Renal cortex interstitium (tissue), 11 donors: Measurements from ENCODE around the gene CHRNA9. TPM values are rescaled to one million over a fixed set of nuclear protein-coding genes. Genes with fewer than 3 reads are reported as not detected.
A peak's percentile ranks its signal among the peaks of the same experiment; 100 is the strongest.

Experiments
- DNase-seq, 11 donors: peaks; one replicate each; pipeline ENCODE4 v3.0.0-alpha.2; 2013; ENCODE audit warnings: low read depth in 9 of 11, low spot score in 4 of 11; ENCODE audit errors: extremely low read depth in 1 of 11
- polyA plus RNA-seq, 3 donors: library from polyadenylated mRNA; unstranded; fragments of 120-200 nt; gene quantifications; one replicate each; pipeline ENCODE4 v1.2.1, GENCODE V29; 2013; ENCODE audit not compliant: insufficient read length in 3 of 3

CHRNA9 gene
- polyA plus RNA-seq, 3 donors, result 0.82 to 2.1 (median 1.7) TPM

DNA sequence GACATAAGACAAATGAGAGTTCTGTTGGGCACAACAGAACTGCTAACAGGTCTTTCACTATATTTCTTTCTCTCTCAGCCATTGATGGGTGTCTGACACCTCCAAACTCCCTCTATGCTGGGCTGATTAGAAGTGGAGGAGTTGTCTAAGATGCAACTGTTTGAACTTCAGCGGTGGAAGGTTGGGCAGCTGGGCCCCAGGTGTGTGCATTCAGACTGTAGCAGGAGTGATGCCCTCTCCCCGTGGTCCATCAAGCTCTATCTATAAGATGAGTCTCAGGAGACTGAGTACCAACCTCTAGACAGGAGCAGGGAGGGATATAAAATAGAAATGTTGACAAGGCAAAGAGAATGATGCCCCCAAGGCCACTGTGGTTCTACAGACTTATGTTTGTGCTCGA lies 28.2 kb upstream of the CHRNA9 start:
- DNase-seq, result no peak

GRCh38 chr4:40307627-40308497 lies 27.3 kb upstream of the CHRNA9 start:
- no peak for DNase-seq

DNA sequence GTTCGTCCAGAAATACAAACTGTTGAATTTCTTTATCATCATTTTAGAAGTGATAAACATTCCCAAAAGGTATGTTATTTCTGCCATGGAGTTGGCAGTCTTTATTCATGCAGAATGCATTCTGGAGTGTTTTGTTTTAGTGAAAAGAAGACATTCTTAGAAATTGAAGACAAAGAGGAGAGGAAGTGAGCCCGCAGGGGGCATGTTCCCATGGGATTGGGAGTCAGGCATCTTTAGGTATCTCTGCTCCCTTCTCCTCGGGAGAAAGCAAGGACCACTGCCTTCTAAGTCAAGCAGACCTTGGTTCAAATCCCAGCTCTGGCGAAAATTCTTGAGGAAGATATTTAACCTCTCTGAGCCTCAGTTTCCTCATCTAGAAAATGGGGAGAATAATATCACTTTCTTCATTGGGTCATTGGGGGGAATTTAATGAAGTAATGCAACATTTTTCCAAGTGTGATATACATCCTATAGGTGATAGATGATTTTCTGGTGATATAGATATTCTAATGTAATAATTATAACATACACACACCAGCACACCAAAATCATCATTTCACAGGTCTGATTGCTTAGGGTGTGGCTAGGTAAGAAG lies 26.5 kb upstream of the CHRNA9 start:
- no peak for DNase-seq

- peak; percentile 70 to 88 (median 83) for DNase-seq
Measured at GRCh38 chr4:40309250-40309774, 25.8 kb upstream of the CHRNA9 start.

DNA sequence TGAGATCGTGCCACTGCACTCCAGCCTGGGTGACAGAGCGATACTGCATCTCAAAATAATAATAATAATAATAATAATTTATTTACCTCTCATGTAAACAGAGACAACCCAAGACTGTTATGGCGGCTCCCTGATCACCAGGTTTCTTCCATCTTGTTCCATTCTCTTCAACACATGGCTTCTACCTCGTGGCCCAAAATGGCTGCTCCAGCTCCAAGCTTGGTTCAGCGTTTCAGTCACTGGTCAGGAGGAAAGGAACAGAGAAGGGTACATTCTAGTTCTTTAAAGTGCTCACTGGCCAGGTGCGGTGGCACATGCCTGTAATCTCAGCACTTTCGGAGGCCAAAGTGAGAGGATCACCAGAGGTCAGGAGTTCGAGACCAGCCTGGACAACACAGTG lies 24.9 kb upstream of the CHRNA9 start:
- DNase-seq, result no peak

DNA sequence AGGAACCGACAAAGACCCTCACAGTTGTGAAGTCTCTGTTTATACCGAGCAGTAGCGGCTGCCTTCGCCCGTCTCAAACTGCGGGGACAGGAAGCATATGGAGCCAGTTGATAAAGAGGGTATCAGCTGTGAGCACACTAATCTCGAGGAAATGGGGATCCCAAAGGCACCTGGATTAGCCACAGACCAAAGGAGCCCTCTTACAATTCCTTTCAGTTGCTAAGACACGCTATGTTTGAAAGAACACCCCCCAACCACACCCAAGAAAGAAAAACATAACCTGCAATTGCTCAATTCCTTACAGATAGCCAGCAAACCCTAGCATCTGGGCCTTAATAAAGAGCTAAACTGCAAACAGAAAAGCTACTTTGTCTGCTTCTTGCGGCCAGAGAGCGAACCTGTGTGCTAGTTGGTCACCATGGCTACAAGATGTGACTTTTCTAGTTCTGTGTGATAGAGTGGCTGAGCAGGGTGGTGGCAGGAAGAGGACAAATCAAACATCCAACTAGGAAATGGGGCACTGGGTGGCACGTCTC lies 23.3 kb upstream of the CHRNA9 start:
- no peak for DNase-seq

GRCh38 chr4:40314951-40315350 lies 20.2 kb upstream of the CHRNA9 start:
- no peak for DNase-seq

DNA sequence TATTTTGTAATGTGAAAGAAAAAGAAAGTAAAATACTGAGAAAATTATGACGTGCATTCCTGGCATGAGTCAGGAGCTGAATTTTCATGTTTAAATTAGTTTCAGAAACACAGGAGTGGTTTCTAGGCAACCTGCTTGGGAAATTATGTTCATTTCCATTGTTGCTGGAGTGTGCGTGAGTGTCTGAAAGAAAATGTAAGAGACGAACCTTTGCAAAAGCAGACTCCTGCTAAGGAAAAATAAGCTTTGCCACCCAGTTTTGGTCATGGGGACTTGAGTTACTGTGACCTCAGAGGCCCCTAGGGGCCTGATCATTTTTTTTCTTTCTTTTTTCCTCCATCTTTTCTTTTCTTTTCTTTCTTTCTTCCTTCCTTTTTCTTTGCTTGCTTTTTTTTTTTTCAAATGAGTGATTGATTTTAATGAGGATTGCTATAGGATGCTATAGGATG lies 18.8 kb upstream of the CHRNA9 start:
- peak in 1 of 11 donors; percentile 39 for DNase-seq

- peak in 8 of 11 donors; percentile 59 to 77 (median 72) for DNase-seq
Measured at GRCh38 chr4:40316782-40317635, 18.1 kb upstream of the CHRNA9 start.

DNA sequence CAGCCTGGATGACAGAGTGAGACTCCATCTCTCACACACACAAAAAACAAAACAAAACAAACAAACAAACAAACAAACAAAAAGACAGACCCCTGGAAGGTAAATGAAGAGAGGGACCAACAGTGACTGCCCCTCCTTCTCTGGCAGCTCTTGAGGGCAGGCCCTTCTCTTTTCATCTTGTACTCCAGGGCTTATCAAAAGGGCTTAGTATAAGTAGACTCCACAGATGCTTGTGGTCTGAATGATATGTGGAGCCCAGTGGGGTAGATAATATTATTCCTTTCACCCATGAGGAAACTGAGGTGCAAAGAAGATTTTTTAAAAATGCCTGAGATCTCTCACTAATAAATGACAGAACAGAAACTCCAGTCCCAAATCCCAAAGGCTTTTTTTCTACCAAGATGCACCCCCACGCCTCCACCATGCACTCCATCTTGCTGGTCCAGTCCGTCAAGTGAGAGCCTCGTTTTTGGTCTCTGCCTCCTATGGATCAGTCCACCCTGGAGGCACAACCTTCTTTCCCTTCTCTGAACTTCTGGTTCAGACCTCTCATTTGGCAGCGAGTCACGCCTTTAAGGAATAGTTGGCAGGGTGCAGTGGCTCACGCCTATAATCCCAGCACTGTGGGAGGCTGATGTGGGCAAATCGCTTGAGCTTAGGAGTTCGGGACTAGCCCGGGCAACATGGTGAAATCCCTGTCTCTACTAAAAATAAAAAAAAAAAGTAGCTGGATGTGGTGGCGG lies 17.0 kb upstream of the CHRNA9 start:
- DNase-seq, result no peak

DNA sequence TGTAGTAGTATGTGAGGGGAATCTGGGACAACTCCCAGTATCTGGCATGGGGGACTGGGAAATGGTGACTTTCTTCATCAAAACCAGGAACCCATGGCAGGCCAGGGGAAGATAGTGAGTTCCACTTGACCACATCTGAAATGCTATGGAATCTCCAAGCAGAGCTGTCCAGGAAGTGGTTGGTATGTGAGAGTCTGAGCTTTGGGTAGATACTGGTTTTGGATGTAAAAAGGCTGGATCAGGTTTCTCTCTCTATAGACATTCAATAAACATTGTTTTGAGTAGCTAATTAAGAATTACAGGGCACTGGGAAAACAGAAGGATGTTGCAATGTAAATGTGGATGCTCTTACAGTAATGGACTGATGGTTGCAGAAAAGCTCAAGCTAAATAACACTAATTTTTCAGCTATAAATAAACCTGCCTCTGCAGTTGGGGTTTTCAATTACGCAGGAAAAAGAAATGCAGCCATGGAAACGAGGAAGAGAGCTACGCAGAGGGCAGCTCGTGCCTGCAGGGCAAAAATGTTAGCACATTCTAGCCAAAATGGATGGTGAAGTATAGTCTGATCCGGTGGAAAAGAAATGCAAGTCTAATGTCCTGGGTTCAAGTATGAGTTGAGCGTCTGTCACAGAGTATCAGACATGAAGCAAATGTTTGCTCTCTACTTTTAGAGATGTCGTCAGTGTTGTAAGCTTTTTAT lies 13.4 kb upstream of the CHRNA9 start:
- no peak for DNase-seq

GRCh38 chr4:40322811-40323210 lies 12.3 kb upstream of the CHRNA9 start:
- DNase-seq, result no peak

DNA sequence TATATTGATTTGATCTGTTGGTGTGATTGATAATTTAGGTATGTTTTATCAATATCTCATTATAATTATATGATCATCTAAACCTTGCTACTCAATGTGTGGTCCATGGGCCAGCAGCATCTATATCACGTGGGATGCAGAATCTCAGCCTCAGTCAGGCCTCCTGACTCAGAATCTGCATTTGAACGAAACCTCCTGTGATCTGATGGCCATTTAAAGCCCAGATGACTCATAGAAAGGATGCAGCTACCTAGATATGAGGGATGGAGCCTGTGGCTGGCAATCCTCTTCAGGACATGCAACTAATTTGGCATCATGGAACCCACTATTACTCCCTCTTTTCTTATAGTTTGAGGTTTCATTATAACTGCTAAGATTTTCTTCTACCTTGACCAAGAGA lies 11.3 kb upstream of the CHRNA9 start:
- DNase-seq, result no peak

DNA sequence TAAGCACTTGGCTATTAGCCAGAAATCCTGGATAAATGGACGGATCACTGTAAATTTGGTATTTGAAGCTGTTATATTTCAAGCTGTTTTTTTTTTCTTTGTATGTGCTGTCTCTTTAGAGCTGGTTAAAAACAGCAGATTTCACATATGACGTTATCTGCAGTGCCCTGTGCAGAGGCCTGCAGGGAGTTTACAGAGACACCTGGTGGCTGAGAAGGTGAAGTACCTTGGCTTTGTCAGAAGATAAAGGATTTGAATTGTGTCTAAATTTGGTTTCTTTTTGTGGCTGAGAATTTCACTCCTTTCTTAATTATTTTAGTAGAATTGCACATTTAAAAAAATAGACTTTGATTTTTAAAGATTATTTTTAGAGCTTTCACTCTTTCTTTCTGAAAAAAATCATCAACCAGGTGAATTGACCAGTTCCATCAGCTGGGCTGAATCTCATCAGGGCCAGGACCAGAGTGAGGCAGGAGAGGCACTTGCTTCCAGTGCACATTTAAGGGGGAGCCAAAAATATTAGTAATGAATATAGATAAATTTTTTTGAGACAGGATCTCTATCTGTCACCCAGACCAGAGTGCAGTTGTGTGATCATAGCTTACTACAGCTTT lies 9.6 kb upstream of the CHRNA9 start:
- DNase-seq, result peak in 1 of 11 donors; percentile 53

DNA sequence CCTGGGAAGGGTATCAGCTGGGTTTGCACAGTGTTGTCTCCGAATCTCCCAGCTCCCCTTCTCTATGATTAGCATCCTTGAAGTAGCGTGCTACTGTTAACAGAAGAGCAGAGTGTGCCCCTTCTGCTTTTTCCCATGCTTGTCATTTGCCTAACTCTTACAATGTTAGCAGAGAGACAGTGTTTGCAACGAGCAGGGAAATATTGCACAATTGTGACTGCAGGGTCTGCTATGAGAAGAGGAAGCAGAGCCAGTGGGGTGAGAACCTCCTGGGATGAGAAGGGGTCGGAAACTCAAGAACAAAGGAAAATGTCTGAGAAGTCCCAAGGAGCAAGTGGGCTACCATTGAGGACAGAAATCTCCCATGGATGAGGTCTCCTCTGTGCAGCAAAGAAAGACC lies 7.8 kb upstream of the CHRNA9 start:
- no peak for DNase-seq

- DNase-seq, result no peak
Measured at GRCh38 chr4:40328383-40328782, 6.8 kb upstream of the CHRNA9 start.

GRCh38 chr4:40329805-40330204 lies 5.3 kb upstream of the CHRNA9 start:
- no peak for DNase-seq

GRCh38 chr4:40330536-40330935 lies 4.6 kb upstream of the CHRNA9 start:
- no peak for DNase-seq
